GM21447 (cell line): ENCODE data around the gene AUNIP.

ENCODE experiments used
- ATAC-seq: cut with Tn5 transposase; IDR thresholded peaks from one replicate; pipeline ENCODE4 v1.9.1; 2021; ENCODE audit not compliant: unreplicated experiment

AUNIP gene

GRCh38 chr1:25889470-25889869, 30.2 kb upstream of the AUNIP start:
- no peak for ATAC-seq

- no peak for ATAC-seq
Measured at GRCh38 chr1:25888426-25888987, 29.2 kb upstream of the AUNIP start.

- ATAC-seq: no peak
Measured at GRCh38 chr1:25885602-25886001, 26.3 kb upstream of the AUNIP start.

- ATAC-seq: no peak
Measured at GRCh38 chr1:25881266-25881665, 22.0 kb upstream of the AUNIP start.

GRCh38 chr1:25880518-25880917, 21.3 kb upstream of the AUNIP start:
- no peak for ATAC-seq

GRCh38 chr1:25879675-25880074, 20.4 kb upstream of the AUNIP start:
- ATAC-seq: no peak

GRCh38 chr1:25878690-25879089, 19.4 kb upstream of the AUNIP start:
- ATAC-seq: no peak

- ATAC-seq: no peak
Measured at GRCh38 chr1:25877155-25877554, 17.9 kb upstream of the AUNIP start.

- ATAC-seq: no peak
Measured at GRCh38 chr1:25876693-25877077, 17.4 kb upstream of the AUNIP start.

GRCh38 chr1:25875856-25876692, 16.8 kb upstream of the AUNIP start:
- peak; percentile 15 for ATAC-seq

GRCh38 chr1:25875154-25875855, 16.0 kb upstream of the AUNIP start, which contains the start of gene PAQR7:
Gene PAQR7 (minus strand): TSS chr1:25875708. CDS start chr1:25863839, 11,869 bp downstream.
- ATAC-seq: peak; percentile 39

GRCh38 chr1:25874635-25875153, 15.4 kb upstream of the AUNIP start:
- peak; percentile 3 for ATAC-seq

- no peak for ATAC-seq
Measured at GRCh38 chr1:25874209-25874608, 15.0 kb upstream of the AUNIP start.

GRCh38 chr1:25873120-25873519, 13.9 kb upstream of the AUNIP start:
- no peak for ATAC-seq

GRCh38 chr1:25872713-25873112, 13.5 kb upstream of the AUNIP start:
- ATAC-seq: no peak

- no peak for ATAC-seq
Measured at GRCh38 chr1:25871704-25872494, 12.6 kb upstream of the AUNIP start.

- ATAC-seq: no peak
Measured at GRCh38 chr1:25871086-25871703, 11.9 kb upstream of the AUNIP start.

- ATAC-seq: no peak
Measured at GRCh38 chr1:25870614-25871013, 11.4 kb upstream of the AUNIP start.

- ATAC-seq: no peak
Measured at GRCh38 chr1:25869909-25870606, 10.8 kb upstream of the AUNIP start.
